WTC11 (cell line): ENCODE results near the gene DLGAP5. TPM values are rescaled to one million over a fixed set of nuclear protein-coding genes. Genes with fewer than 3 reads are reported as not detected.
A peak's percentile ranks its signal among the peaks of the same experiment; 100 is the strongest.

Experiments used
- ATAC-seq: fragments of 200-7000 bp; cut with Tn5 transposase; 2 replicates; pipeline ENCODE4 v1.10.0; 2021; ENCODE audit warnings: mild to moderate bottlenecking, moderate library complexity
- CTCF ChIA-PET: fragments of 300-600 bp; sonication (Branson Sonifier 250); formaldehyde crosslinking; loops from one replicate; lab custom pipeline; 2021; ENCODE audit warnings: antibody characterized with exemption; lab: Charles Lee
- POLR2A ChIA-PET: fragments of 350-600 bp; sonication (Branson Sonifier 250); formaldehyde crosslinking; loops from one replicate; lab custom pipeline; 2021; ENCODE audit warnings: antibody characterized with exemption; lab: Charles Lee
- DNase-seq: peaks from one replicate; pipeline ENCODE4 v3.0.0; 2021; ENCODE audit warnings: low spot score
- H3K27ac Mint-ChIP-seq: 2 replicates; pipeline ENCODE4 v1.8.0; 2021; ENCODE audit warnings: mixed read lengths
- H3K27me3 Mint-ChIP-seq: 2 replicates; pipeline ENCODE4 v1.8.0; 2021; ENCODE audit warnings: low read depth, mild to moderate bottlenecking, moderate library complexity, mixed read lengths
- H3K36me3 Mint-ChIP-seq: 2 replicates; pipeline ENCODE4 v1.8.0; 2021; ENCODE audit warnings: mixed read lengths
- H3K4me1 Mint-ChIP-seq: 2 replicates; pipeline ENCODE4 v1.8.0; 2022; ENCODE audit warnings: mixed read lengths
- H3K4me3 Mint-ChIP-seq: 2 replicates; pipeline ENCODE4 v1.8.0; 2021; ENCODE audit warnings: mild to moderate bottlenecking, moderate library complexity, mixed read lengths
- H3K9me3 Mint-ChIP-seq: 2 replicates; pipeline ENCODE4 v1.8.0; 2021; ENCODE audit warnings: mixed read lengths
- ATF3 ChIP-seq: sonication (generic); formaldehyde crosslinking; conservative IDR thresholded peaks from 2 replicates; pipeline ENCODE4 v1.8.1; 2022; ENCODE audit warnings: mild to moderate bottlenecking, missing genetic modification reagents
- ATF6 ChIP-seq: sonication (generic); formaldehyde crosslinking; IDR thresholded peaks from 2 replicates; pipeline ENCODE4 v1.8.1; 2023; ENCODE audit warnings: mild to moderate bottlenecking, missing genetic modification reagents
- CBFB ChIP-seq: sonication (generic); formaldehyde crosslinking; IDR thresholded peaks from 2 replicates; pipeline ENCODE4 v1.8.1; 2022; ENCODE audit warnings: mild to moderate bottlenecking, low read depth, missing genetic modification reagents
- CDX4 ChIP-seq: fragments of 250-450 bp; sonication (Bioruptor Pico); IDR thresholded peaks from 2 replicates; pipeline ENCODE4 v1.9.0; 2021; ENCODE audit warnings: moderate library complexity, mild to moderate bottlenecking, inconsistent platforms, borderline replicate concordance
- CREM ChIP-seq: sonication (generic); formaldehyde crosslinking; IDR thresholded peaks from 2 replicates; pipeline ENCODE4 v1.8.1; 2022; ENCODE audit warnings: mild to moderate bottlenecking, missing genetic modification reagents, moderate library complexity
- ETV6 ChIP-seq: sonication (generic); formaldehyde crosslinking; IDR thresholded peaks from 2 replicates; pipeline ENCODE4 v1.8.1; 2022; ENCODE audit warnings: mild to moderate bottlenecking, missing genetic modification reagents
- FOXJ3 ChIP-seq: sonication (generic); formaldehyde crosslinking; IDR thresholded peaks from 2 replicates; pipeline ENCODE4 v1.9.0; 2021; ENCODE audit warnings: missing genetic modification reagents, mild to moderate bottlenecking, borderline replicate concordance
- HMGA2 ChIP-seq: fragments of 250-450 bp; sonication (Bioruptor Pico); IDR thresholded peaks from 2 replicates; pipeline ENCODE4 v1.4.0; 2021; ENCODE audit warnings: mild to moderate bottlenecking, moderate library complexity
- HMGXB4 ChIP-seq: sonication (generic); formaldehyde crosslinking; IDR thresholded peaks from 2 replicates; pipeline ENCODE4 v1.8.1; 2023; ENCODE audit warnings: mild to moderate bottlenecking, moderate library complexity, missing genetic modification reagents
- MLX ChIP-seq: sonication (generic); formaldehyde crosslinking; IDR thresholded peaks from 2 replicates; pipeline ENCODE4 v1.8.1; 2023; ENCODE audit warnings: mild to moderate bottlenecking, missing genetic modification reagents, moderate library complexity
- NFATC4 ChIP-seq: fragments of 250-450 bp; sonication (Bioruptor Pico); IDR thresholded peaks from 2 replicates; pipeline ENCODE4 v1.9.0; 2021; ENCODE audit warnings: mild to moderate bottlenecking
- NR1H2 ChIP-seq: sonication (generic); formaldehyde crosslinking; IDR thresholded peaks from 2 replicates; pipeline ENCODE4 v1.9.0; 2021; ENCODE audit warnings: mild to moderate bottlenecking, moderate library complexity, missing genetic modification reagents
- PREB ChIP-seq: sonication (generic); formaldehyde crosslinking; IDR thresholded peaks from 2 replicates; pipeline ENCODE4 v1.8.1; 2022; ENCODE audit warnings: mild to moderate bottlenecking, missing genetic modification reagents, moderate library complexity, borderline replicate concordance
- RELA ChIP-seq: sonication (generic); formaldehyde crosslinking; IDR thresholded peaks from 2 replicates; pipeline ENCODE4 v1.8.1; 2022; ENCODE audit warnings: missing genetic modification reagents, mild to moderate bottlenecking, borderline replicate concordance
- SMAD3 ChIP-seq: sonication (generic); formaldehyde crosslinking; IDR thresholded peaks from 2 replicates; pipeline ENCODE4 v1.8.0; 2022; ENCODE audit warnings: missing genetic modification reagents, mild to moderate bottlenecking, borderline replicate concordance
- SP1 ChIP-seq: sonication (generic); formaldehyde crosslinking; conservative IDR thresholded peaks from 2 replicates; pipeline ENCODE4 v1.8.1; 2022; ENCODE audit warnings: missing genetic modification reagents
- STAT6 ChIP-seq: sonication (generic); formaldehyde crosslinking; conservative IDR thresholded peaks from 2 replicates; pipeline ENCODE4 v1.8.1; 2023; ENCODE audit warnings: mild to moderate bottlenecking, low read depth, missing genetic modification reagents, moderate library complexity
- ZBTB43 ChIP-seq: sonication (generic); formaldehyde crosslinking; IDR thresholded peaks from 2 replicates; pipeline ENCODE4 v1.8.1; 2023; ENCODE audit warnings: mild to moderate bottlenecking, missing genetic modification reagents
- ZNF219 ChIP-seq: sonication (generic); formaldehyde crosslinking; IDR thresholded peaks from 2 replicates; pipeline ENCODE4 v1.8.0; 2023; ENCODE audit warnings: missing genetic modification reagents, mild to moderate bottlenecking, borderline replicate concordance
- ZNF396 ChIP-seq: fragments of 250-450 bp; sonication (Bioruptor Pico); IDR thresholded peaks from 2 replicates; pipeline ENCODE4 v1.8.0; 2021; ENCODE audit warnings: mild to moderate bottlenecking, moderate library complexity, borderline replicate concordance
- ZNF671 ChIP-seq: fragments of 250-450 bp; sonication (Bioruptor Pico); IDR thresholded peaks from 2 replicates; pipeline ENCODE4 v1.8.0; 2021; ENCODE audit warnings: mild to moderate bottlenecking
- ZSCAN18 ChIP-seq: fragments of 250-450 bp; sonication (Bioruptor Pico); IDR thresholded peaks from 2 replicates; pipeline ENCODE4 v2.1.2; 2022; ENCODE audit warnings: mild to moderate bottlenecking, moderate library complexity
- total RNA-seq: library from RNA; stranded (reverse); gene quantifications from 3 replicates; pipeline ENCODE4 v1.2.3, GENCODE V29; 2021

The DLGAP5 gene
- total RNA-seq, 1 experiment from 2014 or later: 141 TPM

GRCh38 chr14:55207832-55208231 is 16.4 kb upstream of the DLGAP5 start:
- Mint-ChIP-seq H3K27ac (0 out of 2 replicates have a peak overlapping the region, but pooled peaks have one; percentile 18), H3K36me3 (no peaks in the 10 kb centered on the region), H3K9me3 (peaks cover 6% of the 10 kb centered on the region; the same call in 1 of the 2 replicates), H3K4me1 (peaks cover 12% of the 10 kb centered on the region), H3K4me3 (no peak overlapping the region), H3K27me3 (no peaks in the 10 kb centered on the region; the same call in 1 of the 2 replicates)
- DNase-seq: no peak
- ATAC-seq: peak; percentile 44; the same call in 1 of the 2 replicates
- POLR2A ChIA-PET: no interaction called here
- TF ChIP-seq FOXJ3 (CRISPR knock-in tag) (no peak), SP1 (CRISPR knock-in tag) (no peak), ETV6 (no peak), CBFB (CRISPR knock-in tag) (no peak), HMGA2 (CRISPR knock-in tag) (no peak), ZNF396 (no peak), ZNF671 (CRISPR knock-in tag) (no peak), NR1H2 (CRISPR knock-in tag) (no peak), ZNF219 (CRISPR knock-in tag) (no peak), ATF3 (no peak), SMAD3 (CRISPR knock-in tag) (no peak), ZSCAN18 (CRISPR knock-in tag) (no peak), RELA (CRISPR knock-in tag) (no peak), HMGXB4 (CRISPR knock-in tag) (no peak), ZBTB43 (no peak), CREM (CRISPR knock-in tag) (no peak)
- TF ChIP-seq, all 79 proteins: peak for 0
- CTCF ChIA-PET: interaction anchor here (1.3 kb wide), 1 partner anchor 146 kb away, joined by 4 read pairs; no protein-coding TSS in a partner anchor

- Mint-ChIP-seq H3K27me3 (no peaks in the 10 kb centered on the region; the same call in 1 of the 2 replicates), H3K4me1 (peaks cover 14% of the 10 kb centered on the region), H3K9me3 (peaks cover 3% of the 10 kb centered on the region; the same call in 1 of the 2 replicates), H3K27ac (no peak overlapping the region), H3K36me3 (no peaks in the 10 kb centered on the region), H3K4me3 (no peak overlapping the region)
- POLR2A ChIA-PET: no interaction called here
- DNase-seq: no peak
- CTCF ChIA-PET: interaction anchor here (0.5 kb wide), 1 partner anchor 46 kb away, joined by 3 read pairs; no protein-coding TSS in a partner anchor
- ATAC-seq: no peak
- TF ChIP-seq CDX4 (CRISPR knock-in tag) (no peak), ZNF219 (CRISPR knock-in tag) (no peak), ATF6 (CRISPR knock-in tag) (no peak), STAT6 (CRISPR knock-in tag) (no peak), NR1H2 (CRISPR knock-in tag) (no peak), MLX (CRISPR knock-in tag) (no peak), CBFB (CRISPR knock-in tag) (no peak), NFATC4 (CRISPR knock-in tag) (no peak), ZNF671 (CRISPR knock-in tag) (no peak), PREB (no peak)
These were observed 14.8 kb upstream of the DLGAP5 start for GRCh38 chr14:55206175-55206693.
